ENCODE results near the gene RNF114.
"Not testable (repeated sequence)": the region's sequence is repeated elsewhere in the genome, so short reads cannot be mapped to it uniquely, and the experiment has no call there.

Gene RNF114

GRCh38 chr20:49936153-49937026 lies at the start of gene RNF114:
Gene RNF114 (plus strand): TSS chr20:49936397. CDS start chr20:49936413, 16 bp downstream.
- peak; percentile 98 for DNase-seq

DNA sequence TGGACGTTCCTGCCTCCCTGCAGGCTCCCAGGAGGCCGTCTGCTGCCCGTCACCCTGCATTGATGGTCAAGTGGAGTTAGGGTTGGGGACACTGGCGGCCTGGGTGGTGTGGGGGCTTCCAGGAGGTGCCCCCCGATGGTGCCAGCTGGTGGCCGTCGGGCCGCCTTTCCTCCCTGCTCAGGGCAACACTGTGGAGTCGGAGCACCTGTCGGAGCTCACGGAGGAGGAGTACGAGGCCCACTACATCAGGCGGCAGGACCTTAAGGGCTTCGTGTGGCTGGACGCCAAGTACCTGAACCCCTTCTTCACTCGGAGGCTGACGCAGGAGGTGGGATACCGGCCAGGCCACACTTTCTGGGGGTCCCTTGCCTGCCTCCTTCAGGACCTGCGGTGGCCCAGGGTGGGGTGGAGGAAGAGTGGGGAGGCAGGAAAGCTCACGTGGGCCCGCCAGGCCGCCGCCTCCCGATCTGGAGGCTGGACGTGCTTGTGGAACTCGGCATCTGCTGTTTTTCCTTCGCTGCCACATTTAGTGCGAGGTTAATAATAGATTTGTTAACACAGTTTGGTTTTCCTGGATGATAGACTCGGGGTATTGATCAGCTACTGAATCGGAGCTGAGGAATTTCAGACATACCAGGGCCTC lies 49.5 kb upstream of the RNF114 start:
- no peak for DNase-seq

GRCh38 chr20:49887251-49888211 lies 48.7 kb upstream of the RNF114 start:
- no peak for DNase-seq

GRCh38 chr20:49888212-49889000 lies 47.8 kb upstream of the RNF114 start:
- DNase-seq: peak; percentile 58

- peak; percentile 21 for DNase-seq
Measured at GRCh38 chr20:49889001-49889934, 46.9 kb upstream of the RNF114 start.

GRCh38 chr20:49889935-49890333 lies 46.3 kb upstream of the RNF114 start:
- DNase-seq: no peak

DNA sequence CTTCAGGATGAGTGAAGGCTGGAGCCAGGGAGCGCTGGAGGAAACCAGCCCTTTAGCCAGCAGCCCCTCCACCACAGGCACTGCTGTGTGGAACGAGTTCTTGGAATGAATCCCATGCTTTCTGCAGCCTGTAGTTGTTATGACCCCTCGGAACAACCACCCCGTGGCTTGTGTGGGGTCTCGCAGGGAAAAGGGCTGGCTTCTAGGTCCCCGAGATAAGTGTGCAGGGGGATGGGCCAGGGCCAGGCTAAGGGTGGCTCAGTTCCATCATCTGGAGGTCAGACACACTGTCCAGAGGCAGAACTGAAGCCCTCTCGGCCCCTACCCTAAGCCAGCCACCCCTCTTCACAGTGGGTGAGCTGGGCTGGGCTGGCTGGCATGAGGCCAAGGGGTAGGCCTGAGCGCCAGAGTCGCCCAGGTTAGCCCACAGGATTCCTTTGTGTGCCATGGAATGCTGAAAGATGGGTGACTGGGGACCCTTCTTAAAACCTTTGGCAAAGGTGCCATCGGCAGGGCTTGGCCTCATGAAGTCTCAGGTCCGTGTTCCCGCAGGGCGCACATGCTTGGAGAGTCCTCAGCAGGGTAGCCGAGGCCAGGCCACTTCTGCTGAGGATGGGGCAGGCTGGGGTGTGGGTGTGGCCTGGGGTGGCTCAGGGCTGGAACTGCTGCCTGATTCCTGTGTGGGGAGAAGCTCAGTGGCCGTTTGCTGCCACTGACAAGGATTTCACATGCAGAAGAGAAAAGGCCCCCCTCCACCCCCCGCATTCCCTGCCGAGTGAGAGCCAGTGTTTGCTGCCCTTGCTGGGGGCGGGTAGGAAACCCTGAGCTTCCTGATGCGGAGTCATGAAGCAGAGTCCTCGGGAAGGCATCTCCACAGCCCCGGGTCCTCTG lies 45.5 kb upstream of the RNF114 start:
- DNase-seq: no peak

- no peak for DNase-seq
Measured at GRCh38 chr20:49891476-49892110, 44.6 kb upstream of the RNF114 start.

DNA sequence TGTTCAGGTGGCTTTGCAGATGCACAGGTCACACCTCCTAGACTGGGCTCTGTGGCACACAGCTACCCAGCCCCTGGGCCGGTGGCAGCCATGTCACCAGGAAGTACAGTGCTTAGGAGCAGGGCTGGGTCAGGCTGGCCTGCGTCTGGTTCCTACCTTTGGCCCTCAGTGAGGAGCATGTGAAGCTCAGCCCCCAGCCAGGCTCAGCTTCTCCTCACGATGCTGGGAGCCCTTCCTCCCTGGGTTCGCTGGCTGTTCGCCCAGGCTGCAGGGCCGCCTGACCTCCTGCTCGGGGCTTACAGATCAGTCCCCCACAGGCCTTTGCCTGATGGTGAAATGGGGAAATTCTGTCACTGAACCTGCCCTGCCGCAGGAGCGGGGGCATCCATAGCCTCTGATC lies 43.9 kb upstream of the RNF114 start:
- DNase-seq: no peak

DNA sequence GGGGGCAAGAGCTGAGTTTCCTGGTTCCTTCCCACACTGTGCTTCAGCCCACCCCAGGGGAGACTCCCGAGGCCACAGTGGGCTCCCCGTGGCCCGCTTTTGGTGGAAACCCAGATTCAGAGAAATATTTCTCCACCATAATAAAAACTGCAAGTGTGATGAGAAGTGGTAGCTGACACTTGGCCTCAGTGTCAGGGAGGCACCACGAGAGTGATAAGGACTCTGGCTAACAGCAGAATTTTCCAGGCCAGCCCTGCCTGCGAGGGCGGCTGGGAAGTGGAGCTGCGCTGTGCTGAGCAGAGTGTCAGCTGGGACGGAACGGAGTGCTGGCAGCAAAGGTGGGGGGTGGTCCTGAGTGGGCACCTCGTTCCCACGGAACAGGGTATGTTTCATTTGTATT lies 43.4 kb upstream of the RNF114 start:
- DNase-seq: no peak

- peak; percentile 74 for DNase-seq
Measured at GRCh38 chr20:49893242-49894072, 42.7 kb upstream of the RNF114 start.

DNA sequence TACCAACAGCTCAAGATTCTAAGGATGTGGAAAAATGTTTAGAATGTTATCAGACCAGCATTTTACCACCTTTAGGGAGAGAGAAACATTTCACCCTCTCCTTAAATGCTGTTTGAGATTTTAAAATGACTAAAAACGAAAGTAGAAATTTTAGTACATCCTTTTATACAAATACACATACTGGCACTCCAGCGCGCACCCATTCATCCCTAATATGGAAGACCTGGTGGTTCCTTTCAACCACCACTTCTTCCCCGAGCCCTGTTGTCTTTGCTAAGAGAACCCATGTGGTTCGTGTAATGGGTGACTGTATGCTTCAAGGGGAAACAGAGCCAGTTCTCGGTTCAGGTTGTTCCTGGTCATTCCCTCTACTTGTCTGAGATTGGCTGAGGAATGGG lies 42.1 kb upstream of the RNF114 start:
- peak; percentile 40 for DNase-seq

GRCh38 chr20:49895474-49896093 lies 40.6 kb upstream of the RNF114 start:
- DNase-seq: not testable (repeated sequence)

DNA sequence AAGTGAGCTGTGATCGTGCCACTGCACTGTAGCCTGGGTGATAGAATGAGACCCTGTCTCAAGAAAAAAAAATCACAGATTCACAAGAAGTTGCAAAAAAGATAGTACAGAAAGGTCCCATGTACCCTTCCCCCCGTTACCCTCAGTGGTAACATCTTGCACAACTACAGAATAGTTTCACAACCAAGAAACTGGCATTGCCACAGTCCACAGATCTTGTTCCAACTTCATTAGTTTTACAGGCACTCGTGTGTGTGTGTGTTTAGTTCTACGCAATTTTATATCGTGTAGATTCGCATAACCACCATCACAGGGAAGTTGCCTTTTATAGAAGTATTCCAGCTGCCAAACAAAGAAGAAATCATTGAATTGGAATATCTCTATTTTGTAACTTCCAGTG lies 40.0 kb upstream of the RNF114 start:
- DNase-seq: peak; percentile 68

- no peak for DNase-seq
Measured at GRCh38 chr20:49899541-49900383, 36.4 kb upstream of the RNF114 start.

- no peak for DNase-seq
Measured at GRCh38 chr20:49901588-49901987, 34.6 kb upstream of the RNF114 start.

Data from suppressor macrophage treated with lipopolysaccharide for 4 hours (primary cell).